CD4-positive, alpha-beta T cell (primary cell): ENCODE data around the gene FAM222A. TPM values are rescaled to one million over a fixed set of nuclear protein-coding genes. Genes with fewer than 3 reads are reported as not detected.

Experiments used
- ATAC-seq: fragments of 200-7000 bp; cut with Tn5 transposase; one replicate; pipeline ENCODE4 v1.10.0; 2022; ENCODE audit warnings: mild to moderate bottlenecking; ENCODE audit not compliant: poor library complexity
- CTCF ChIA-PET: fragments of 350-600 bp; sonication (Branson Sonifier 250); formaldehyde crosslinking; loops from one replicate; lab custom pipeline; 2021; ENCODE audit warnings: antibody characterized with exemption, inconsistent platforms; lab: Charles Lee
- POLR2A ChIA-PET: fragments of 350-600 bp; sonication (Branson Sonifier 250); formaldehyde crosslinking; loops from one replicate; lab custom pipeline; 2021; ENCODE audit warnings: antibody characterized with exemption, inconsistent platforms; lab: Charles Lee
- DNase-seq, 14 experiments: peaks; one replicate each; pipeline ENCODE4 v3.0.0-alpha.2; 2013 to 2020; ENCODE audit warnings: mixed read lengths in 2 of 14
- H3K27ac ChIP-seq, 2 donors: one replicate each; pipeline versions ENCODE4 v1.5.1 to v1.7.0; 2013; ENCODE audit warnings: low read length in 2 of 2, low read depth in 1 of 2, mild to moderate bottlenecking in 1 of 2
- H3K27me3 ChIP-seq, 2 experiments: 1 replicate in 1 of 2; 2 replicates in 1 of 2; pipeline versions ENCODE4 v1.6.1 to v1.7.0; 2013; ENCODE audit warnings: low read length in 2 of 2, control low read depth in 1 of 2, mild to moderate bottlenecking in 1 of 2, moderate library complexity in 1 of 2; ENCODE audit not compliant: insufficient read depth in 2 of 2, control insufficient read depth in 1 of 2
- H3K36me3 ChIP-seq: one replicate; pipeline ENCODE4 v1.6.1; 2013; ENCODE audit warnings: low read length, control low read depth; ENCODE audit not compliant: insufficient read depth
- H3K4me1 ChIP-seq: one replicate; pipeline ENCODE4 v1.6.1; 2013; ENCODE audit warnings: low read length, control low read depth; ENCODE audit not compliant: insufficient read depth
- H3K4me3 ChIP-seq: one replicate; pipeline ENCODE4 v1.5.1; 2013; ENCODE audit warnings: mild to moderate bottlenecking, low read length, moderate library complexity
- H3K9me3 ChIP-seq, 2 experiments: 1 replicate in 1 of 2; 2 replicates in 1 of 2; pipeline versions ENCODE4 v1.6.1 to v1.7.0; 2013; ENCODE audit warnings: low read length in 2 of 2, mild to moderate bottlenecking in 2 of 2, control low read depth in 1 of 2, moderate library complexity in 1 of 2; ENCODE audit not compliant: control insufficient read depth in 1 of 2, insufficient read depth in 1 of 2
- H3K27ac Mint-ChIP-seq: one replicate; pipeline ENCODE4 v1.8.0; 2020; ENCODE audit warnings: mixed read lengths
- H3K27me3 Mint-ChIP-seq: one replicate; pipeline ENCODE4 v1.8.0; 2021; ENCODE audit warnings: mixed read lengths
- H3K36me3 Mint-ChIP-seq: one replicate; pipeline ENCODE4 v1.8.0; 2021; ENCODE audit warnings: low read depth, mixed read lengths
- H3K4me1 Mint-ChIP-seq: one replicate; pipeline ENCODE4 v1.8.0; 2021; ENCODE audit warnings: low read depth, mixed read lengths
- H3K4me3 Mint-ChIP-seq: one replicate; pipeline ENCODE4 v1.8.0; 2020; ENCODE audit warnings: mild to moderate bottlenecking, mixed read lengths
- H3K9me3 Mint-ChIP-seq: one replicate; pipeline ENCODE4 v1.8.0; 2020; ENCODE audit warnings: mixed read lengths
- intact Hi-C, 2 experiments: fragments of 100-400 bp; cut with DNase I in 1 of 2; cut with micrococcal nuclease in 1 of 2; formaldehyde crosslinking; loops; one replicate each; pipeline versions ENCODE4 v1.15.1 to v1.9.0; 2023 to 2025; cut with DNase I, micrococcal nuclease
- total RNA-seq, 174 experiments: library from RNA in 2 of 174; stranded (reverse) in 2 of 174; gene quantifications; one replicate each; pipeline ENCODE4 v1.2.3 and lab custom pipeline; 2021 to 2026
- TF ChIP-seq, protein P1 (sequence below): fragments of 200-600 bp; IDR thresholded peaks from one replicate; pipeline ENCODE4 v1.8.0; 2022; ENCODE audit warnings: antibody characterized with exemption, mild to moderate bottlenecking

Gene FAM222A
- total RNA-seq, 2 experiments from 2014 or later = 1.1 to 1.7 TPM

GRCh38 chr12:109706747-109707469 is 6.7 kb upstream of the FAM222A start:
- Histone ChIP-seq H3K4me1 (no peaks in the 10 kb centered on the region), H3K36me3 (no peaks in the 10 kb centered on the region), H3K27ac (no peak overlapping the region), H3K27me3 (peaks cover 10 to 27% of the 10 kb centered on the region in 2 experiments), H3K9me3 (no peaks in the 10 kb centered on the region), H3K4me3 (no peak overlapping the region)
- TF ChIP-seq, protein P1, sequence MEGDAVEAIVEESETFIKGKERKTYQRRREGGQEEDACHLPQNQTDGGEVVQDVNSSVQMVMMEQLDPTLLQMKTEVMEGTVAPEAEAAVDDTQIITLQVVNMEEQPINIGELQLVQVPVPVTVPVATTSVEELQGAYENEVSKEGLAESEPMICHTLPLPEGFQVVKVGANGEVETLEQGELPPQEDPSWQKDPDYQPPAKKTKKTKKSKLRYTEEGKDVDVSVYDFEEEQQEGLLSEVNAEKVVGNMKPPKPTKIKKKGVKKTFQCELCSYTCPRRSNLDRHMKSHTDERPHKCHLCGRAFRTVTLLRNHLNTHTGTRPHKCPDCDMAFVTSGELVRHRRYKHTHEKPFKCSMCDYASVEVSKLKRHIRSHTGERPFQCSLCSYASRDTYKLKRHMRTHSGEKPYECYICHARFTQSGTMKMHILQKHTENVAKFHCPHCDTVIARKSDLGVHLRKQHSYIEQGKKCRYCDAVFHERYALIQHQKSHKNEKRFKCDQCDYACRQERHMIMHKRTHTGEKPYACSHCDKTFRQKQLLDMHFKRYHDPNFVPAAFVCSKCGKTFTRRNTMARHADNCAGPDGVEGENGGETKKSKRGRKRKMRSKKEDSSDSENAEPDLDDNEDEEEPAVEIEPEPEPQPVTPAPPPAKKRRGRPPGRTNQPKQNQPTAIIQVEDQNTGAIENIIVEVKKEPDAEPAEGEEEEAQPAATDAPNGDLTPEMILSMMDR = no peak
- DNase-seq (no peak), ATAC-seq (no peak)
- POLR2A ChIA-PET = no interaction called here
- no peaks in the 10 kb centered on the region for H3K36me3 Mint-ChIP-seq
- intact Hi-C loops = no loop called here
- H3K27ac Mint-ChIP-seq = no peak overlapping the region
- peaks cover 56% of the 10 kb centered on the region for H3K27me3 Mint-ChIP-seq
- no peak overlapping the region for H3K4me3 Mint-ChIP-seq
- no peaks in the 10 kb centered on the region for H3K9me3 Mint-ChIP-seq
- H3K4me1 Mint-ChIP-seq = no peaks in the 10 kb centered on the region
- CTCF ChIA-PET = no interaction called here

GRCh38 chr12:109707470-109707821 is 6.2 kb upstream of the FAM222A start:
- intact Hi-C loops = no loop called here
- no peaks in the 10 kb centered on the region for H3K9me3 ChIP-seq
- POLR2A ChIA-PET = no interaction called here
- DNase-seq (no peak), ATAC-seq (no peak)
- Mint-ChIP-seq H3K4me3 (no peak overlapping the region), H3K9me3 (no peaks in the 10 kb centered on the region), H3K4me1 (no peaks in the 10 kb centered on the region), H3K27me3 (peaks cover 56% of the 10 kb centered on the region), H3K36me3 (no peaks in the 10 kb centered on the region), H3K27ac (no peak overlapping the region)
- TF ChIP-seq, protein P1 = no peak
- no peak overlapping the region for H3K27ac ChIP-seq
- peaks cover 10 to 27% of the 10 kb centered on the region in 2 experiments for H3K27me3 ChIP-seq
- no peak overlapping the region for H3K4me3 ChIP-seq
- H3K4me1 ChIP-seq = no peaks in the 10 kb centered on the region
- no peaks in the 10 kb centered on the region for H3K36me3 ChIP-seq
- CTCF ChIA-PET = no interaction called here

GRCh38 chr12:109708939-109709338 is 4.7 kb upstream of the FAM222A start:
- TF ChIP-seq, protein P1 = no peak
- Histone ChIP-seq H3K27me3 (peaks cover 10 to 27% of the 10 kb centered on the region in 2 experiments), H3K4me1 (no peaks in the 10 kb centered on the region), H3K27ac (no peak overlapping the region), H3K36me3 (no peaks in the 10 kb centered on the region), H3K4me3 (no peak overlapping the region), H3K9me3 (no peaks in the 10 kb centered on the region)
- no peak for DNase-seq
- intact Hi-C loops = no loop called here
- POLR2A ChIA-PET = no interaction called here
- H3K27ac Mint-ChIP-seq = no peak overlapping the region
- no peaks in the 10 kb centered on the region for H3K9me3 Mint-ChIP-seq
- H3K27me3 Mint-ChIP-seq = peaks cover 59% of the 10 kb centered on the region
- CTCF ChIA-PET = no interaction called here
- ATAC-seq = no peak
- no peak overlapping the region for H3K4me3 Mint-ChIP-seq
- no peaks in the 10 kb centered on the region for H3K36me3 Mint-ChIP-seq
- H3K4me1 Mint-ChIP-seq = peaks cover 5% of the 10 kb centered on the region
